ENCODE data around the gene PTPRR.

PTPRR gene

GRCh38 chr12:70609739-70610491 is 310.6 kb downstream of the PTPRR start:
- DNase-seq, result peak in 3 of 58 donors; percentile 7 to 14 (median 9)

DNA sequence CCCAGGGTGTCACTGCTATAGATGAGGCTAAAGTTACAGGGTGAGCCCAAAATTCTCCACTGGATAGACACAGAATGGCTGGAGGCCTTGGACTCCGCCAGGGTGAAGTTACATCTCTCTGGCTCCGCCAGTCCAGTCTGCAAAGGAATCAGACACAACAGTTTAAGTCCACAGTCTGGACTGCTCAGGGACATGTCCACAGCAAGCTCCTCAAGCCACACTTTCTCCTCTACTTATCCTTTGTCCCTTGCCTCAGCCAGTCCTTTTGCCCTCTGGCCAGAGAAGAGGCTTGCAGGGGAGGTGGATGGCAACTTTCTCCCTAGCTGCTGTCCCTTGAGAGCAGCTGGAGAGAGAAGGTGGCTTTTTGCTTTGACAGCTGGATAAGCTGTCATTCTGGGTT is 311.3 kb downstream of the PTPRR start:
- no peak for DNase-seq

DNA sequence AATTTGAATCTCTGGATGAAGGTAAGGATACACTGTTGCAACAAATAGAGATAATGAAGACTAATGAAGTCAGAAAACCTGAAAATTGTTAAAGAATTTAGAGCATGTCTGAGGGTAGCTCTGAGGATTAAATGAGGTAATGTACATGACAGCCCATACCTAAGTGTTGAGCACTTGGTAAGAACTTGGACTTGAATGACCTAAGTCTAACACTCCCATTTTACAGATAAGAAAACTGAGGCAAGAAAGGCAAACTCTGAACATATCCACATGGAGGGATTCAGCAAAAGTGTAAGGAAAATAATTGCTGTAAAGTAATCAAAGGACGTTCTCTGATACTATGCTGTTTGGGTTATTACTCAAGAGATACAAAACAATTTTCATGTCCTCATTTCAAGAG is 312.4 kb downstream of the PTPRR start:
- no peak for DNase-seq

- DNase-seq, result no peak
Observed at GRCh38 chr12:70607107-70607506, 313.4 kb downstream of the PTPRR start.

DNA sequence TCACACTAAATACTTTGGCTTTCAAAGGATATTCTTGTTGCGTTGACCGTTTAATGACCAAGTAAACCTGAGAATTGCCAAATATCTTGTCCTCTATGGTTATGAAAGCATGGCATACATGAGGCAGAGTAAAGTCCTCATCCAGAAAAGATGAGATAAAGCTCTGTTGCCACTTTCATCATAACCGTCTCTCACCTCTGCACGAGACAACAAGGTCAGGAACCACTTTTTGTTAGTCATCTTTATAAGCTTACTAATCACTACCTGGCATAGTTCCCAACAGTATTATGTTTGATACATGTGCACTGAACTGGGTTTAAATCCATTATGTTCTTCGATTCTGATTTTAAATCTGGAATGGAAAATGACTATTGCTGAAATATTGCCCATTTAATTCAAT is 314.6 kb downstream of the PTPRR start:
- DNase-seq, result no peak

DNA sequence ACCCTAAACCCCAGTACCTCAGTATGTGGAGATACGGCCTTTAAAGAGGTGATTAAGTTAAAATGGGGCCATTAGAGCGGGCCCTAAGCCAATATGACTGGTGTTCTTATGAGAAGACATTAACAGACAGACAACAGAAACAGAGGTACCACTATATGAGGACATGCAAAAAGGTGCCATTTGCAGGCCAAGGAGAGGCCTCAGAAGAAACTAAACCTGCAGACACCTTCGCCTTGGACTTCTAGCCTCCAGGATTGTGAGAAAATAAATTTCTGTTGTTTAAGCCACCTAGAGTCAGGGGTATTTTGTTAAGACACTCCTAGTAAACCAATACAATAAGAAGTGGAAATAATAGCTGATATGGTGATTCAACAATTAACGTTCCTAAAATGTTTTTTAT is 315.9 kb downstream of the PTPRR start:
- DNase-seq, result no peak

GRCh38 chr12:70603044-70603443 is 317.5 kb downstream of the PTPRR start:
- no peak for DNase-seq

DNA sequence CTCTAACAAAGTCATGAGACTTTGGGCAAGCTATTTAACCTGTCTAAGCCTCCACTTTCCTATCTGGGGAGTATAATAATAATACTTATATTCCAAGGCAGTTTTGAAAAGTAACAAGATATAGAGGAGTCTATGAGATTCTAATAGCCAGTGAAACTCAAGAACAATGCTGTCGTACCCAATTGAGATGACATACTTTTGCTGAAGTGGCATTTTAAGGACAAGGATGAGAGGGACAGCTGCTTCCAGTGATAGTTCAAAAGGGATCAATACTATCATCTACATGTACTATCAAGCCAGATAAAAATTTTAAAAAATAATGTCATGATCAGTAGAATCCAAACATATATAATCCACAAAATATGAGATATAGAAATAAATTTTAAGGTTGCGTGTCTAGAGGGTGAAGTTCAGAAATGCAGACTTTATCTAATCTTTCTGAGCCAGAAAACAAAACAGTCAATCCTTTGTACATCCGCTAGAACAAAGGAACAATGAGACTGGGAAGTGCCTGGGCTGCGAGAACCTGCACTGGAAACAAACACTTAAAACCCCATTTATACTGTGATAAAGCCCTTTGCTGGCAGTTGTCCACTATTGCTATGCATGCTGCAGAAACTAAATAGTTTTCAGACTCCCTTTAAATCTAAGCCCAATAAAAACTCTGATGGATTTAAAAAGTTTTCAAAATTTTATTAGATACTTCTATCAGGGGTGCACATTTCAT is 321.9 kb downstream of the PTPRR start:
- DNase-seq, result peak in 10 of 58 donors; percentile 10 to 55 (median 36)

- no peak for DNase-seq
Observed at GRCh38 chr12:70592664-70593063, 327.9 kb downstream of the PTPRR start.

- no peak for DNase-seq
Observed at GRCh38 chr12:70590549-70591226, 329.9 kb downstream of the PTPRR start.

DNA sequence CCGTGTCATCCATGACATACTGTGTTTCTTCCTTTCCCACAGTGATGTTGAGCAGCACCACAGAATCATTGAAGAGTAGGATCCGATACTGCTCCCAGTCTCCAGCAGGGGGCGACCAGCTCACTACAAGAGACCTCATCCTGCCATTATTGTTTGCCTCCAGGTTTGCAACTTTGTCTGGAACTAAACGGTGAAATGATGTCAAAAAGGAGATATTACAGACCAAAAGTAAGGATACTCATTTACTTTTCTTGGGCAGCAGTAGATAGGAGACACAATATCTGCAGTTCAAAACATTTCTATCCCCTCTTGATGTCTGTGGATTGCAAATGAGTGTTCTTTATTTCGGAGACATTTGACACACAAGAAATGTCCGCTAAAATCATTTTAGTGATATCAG is 330.5 kb downstream of the PTPRR start:
- peak in 42 of 58 donors; percentile 6 to 71 (median 44) for DNase-seq

Data from anterior cingulate cortex (tissue), 58 donors.